ELR (cell line): Measurements from ENCODE around the gene SDCCAG8.

Experiments used
- DNase-seq: peaks from one replicate; pipeline ENCODE4 v3.0.0-alpha.2; 2015; ENCODE audit warnings: low read depth

The SDCCAG8 gene

GRCh38 chr1:243483952-243484351 is 228.1 kb downstream of the SDCCAG8 start:
- DNase-seq, result no peak

DNA sequence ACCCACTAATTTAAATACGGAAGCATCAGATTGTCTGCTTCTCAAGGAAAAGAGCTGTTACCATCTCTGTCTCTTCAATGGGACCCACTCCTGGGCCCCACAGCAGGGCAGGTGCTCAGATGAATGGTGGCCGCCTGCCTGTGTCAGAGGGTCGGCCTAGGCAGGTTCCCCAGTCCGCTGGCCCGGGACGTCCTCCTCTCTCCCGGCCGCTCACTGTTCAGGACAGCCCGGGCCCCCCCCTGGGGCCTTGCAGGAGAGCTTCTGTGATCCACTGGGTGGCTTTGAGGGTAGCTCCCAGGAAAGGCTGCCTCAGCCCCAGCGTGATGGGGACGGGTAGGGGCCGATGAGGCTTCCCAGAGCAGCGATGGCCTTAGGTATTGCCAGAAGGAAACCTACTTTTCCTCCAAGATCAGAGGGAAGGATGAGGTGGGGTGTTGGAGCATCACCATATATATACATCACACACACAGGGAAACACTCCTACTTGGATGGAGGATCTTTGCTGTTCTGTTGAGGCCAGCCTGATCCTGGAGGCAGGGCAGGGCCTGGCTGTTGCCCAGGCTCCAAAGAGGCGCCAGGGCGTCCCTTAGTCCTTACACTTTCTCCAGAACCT is 231.3 kb downstream of the SDCCAG8 start:
- no peak for DNase-seq

GRCh38 chr1:243487649-243488227 is 231.9 kb downstream of the SDCCAG8 start:
- DNase-seq, result no peak

DNA sequence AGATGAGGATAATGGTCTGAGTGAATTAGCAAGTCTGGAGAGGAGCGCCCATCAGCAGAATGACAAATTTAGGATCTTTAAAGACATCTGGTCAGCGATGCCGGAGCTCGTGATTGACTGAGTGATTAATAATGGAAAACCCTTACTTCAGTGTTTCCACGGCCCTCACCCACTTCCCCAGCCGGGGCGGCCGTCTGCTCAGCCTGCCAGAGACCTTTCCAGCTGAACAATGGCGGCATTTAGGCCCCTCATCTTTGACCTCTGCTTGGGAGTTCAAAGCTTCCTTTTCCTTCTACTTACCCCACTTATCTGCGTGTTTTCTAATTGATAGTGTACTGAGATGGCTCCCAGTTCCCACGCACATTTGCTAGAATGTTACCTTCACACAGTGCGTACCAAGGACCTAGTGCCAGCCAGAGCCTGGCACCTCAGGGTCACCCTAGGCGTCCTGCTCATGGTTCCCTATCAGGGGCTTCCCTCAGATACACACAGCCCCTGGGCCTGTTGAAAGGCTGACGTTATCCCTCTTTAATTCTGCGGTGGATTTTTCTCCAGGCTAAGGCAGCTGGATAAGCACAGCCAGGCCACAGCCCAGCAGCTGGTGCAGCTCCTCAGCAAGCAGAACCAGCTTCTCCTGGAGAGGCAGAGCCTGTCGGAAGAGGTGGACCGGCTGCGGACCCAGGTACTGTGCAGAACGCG is 232.8 kb downstream of the SDCCAG8 start:
- no peak for DNase-seq

DNA sequence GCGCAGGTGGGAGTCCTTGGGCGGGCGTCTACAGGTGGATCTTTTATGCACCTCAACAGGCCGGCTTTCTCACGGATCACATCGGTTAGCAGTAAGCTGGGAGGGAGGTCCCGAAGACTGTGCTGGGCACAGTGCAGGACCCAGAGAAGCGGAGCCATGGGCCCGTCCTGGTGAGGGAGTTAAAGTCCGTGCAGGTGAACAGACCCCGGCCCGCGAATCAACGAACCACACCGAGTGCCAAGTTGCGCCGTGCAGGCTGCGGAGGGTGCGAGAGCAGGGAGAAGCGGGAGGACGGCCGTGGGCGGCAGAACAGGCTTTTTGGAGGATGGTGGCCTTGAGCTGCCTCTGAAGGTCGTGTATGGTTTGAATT is 233.3 kb downstream of the SDCCAG8 start:
- no peak for DNase-seq

GRCh38 chr1:243489681-243490546 is 234.1 kb downstream of the SDCCAG8 start:
- no peak for DNase-seq

- DNase-seq, result no peak
These were observed 235.2 kb downstream of the SDCCAG8 start for GRCh38 chr1:243490748-243491686.

DNA sequence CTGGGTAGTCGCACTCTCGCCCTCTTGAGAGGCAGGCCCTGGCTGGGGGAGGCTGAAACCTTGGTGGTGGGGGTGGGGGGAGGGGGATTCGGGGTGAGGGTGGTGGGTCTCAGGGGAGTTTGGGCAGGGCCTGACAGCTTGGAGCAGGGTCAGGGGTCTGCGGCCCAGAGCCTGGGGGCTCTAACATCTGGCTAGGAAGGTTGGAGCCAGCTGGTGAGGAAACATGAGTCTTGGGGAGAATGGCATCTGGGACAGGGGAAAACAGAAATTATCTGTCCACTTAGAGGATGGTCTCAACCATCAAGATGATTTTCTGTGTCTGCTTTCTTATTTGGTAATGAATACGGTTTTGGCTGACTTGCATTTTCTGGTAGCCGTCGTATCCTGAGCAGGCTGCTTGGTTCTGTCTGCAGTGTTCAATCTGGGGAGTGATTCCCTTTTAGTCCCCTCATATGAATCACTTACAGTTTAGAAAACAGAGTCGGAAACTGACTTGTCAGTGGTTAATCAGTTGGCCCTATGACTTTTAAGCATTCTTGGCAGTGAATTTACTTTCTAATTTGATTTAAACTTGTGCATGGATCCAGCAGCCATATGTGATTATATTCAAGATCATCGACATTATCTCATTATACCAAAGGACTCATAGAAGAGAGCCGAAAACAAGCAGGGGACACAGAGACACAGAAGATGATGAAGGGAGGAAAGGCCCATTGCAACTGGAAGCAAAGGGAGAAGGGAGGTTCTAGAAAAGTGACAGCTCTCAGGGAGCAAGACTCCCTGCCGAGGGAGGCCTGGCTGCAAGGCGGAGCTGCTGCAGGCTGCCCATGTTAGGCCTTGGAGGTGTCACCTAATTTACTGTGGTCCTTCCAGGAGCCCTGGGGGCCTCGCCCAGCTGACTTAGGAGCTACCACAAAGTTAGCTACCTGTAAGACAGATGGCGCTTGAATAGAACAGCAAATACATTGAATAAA is 237.6 kb downstream of the SDCCAG8 start:
- DNase-seq, result no peak

DNA sequence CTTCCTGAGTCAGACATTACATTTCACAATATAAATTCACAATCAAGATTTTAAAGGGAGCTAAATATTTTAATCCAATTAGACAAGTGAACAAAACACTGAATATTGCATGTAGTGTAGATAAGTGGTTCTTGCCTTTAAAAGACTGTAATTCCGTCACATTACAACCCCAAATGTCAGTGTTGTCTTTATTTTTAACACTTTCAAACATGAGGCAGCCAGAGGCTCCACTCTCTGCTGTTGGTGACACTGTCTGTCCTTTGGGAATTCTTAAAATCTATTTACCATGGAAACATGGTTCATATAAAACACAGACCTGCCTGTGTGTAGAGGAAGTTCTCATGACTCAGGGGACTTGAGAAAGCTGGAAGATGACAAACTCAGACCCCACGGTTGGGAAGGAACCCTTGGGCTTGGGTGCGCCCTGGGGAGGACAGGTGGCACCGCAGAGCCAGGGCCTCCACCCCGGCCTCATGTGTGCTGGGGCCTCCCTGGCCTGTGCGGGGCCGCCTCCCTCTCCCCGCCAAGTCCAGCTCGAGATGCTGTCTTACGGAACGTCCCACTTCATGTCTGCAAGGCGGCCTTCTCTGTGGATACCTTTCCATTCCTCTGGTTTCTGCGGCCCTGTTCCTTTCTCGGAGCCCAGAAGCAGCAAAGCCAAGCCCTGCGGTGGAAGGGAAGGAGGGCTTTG is 239.0 kb downstream of the SDCCAG8 start:
- no peak for DNase-seq

- no peak for DNase-seq
These were observed 239.8 kb downstream of the SDCCAG8 start for GRCh38 chr1:243495442-243496186.

DNA sequence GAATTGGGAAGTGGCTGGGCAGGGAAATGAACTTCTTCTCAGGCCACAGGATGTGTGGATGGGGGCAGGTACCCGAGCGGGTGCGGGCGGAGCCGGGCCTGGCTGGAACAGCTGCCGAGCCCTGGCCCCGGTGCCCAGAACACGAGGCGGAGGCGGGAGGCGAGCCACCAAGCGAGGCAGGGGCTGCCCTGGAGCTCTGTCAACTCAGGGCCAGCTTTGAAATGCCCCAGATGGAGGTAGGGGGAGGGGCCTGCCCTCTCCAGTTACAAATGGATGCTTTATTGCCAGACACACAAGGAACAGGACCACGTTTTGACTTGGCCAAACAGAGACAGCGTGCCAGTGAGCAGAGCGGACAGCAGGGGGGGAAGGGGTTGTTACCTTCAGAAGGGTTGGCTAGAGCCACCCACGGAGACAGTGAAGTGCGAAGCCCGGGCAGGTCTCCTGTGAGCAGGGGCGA is 240.4 kb downstream of the SDCCAG8 start:
- DNase-seq, result no peak

- no peak for DNase-seq
These were observed 241.0 kb downstream of the SDCCAG8 start for GRCh38 chr1:243496806-243497205.

DNA sequence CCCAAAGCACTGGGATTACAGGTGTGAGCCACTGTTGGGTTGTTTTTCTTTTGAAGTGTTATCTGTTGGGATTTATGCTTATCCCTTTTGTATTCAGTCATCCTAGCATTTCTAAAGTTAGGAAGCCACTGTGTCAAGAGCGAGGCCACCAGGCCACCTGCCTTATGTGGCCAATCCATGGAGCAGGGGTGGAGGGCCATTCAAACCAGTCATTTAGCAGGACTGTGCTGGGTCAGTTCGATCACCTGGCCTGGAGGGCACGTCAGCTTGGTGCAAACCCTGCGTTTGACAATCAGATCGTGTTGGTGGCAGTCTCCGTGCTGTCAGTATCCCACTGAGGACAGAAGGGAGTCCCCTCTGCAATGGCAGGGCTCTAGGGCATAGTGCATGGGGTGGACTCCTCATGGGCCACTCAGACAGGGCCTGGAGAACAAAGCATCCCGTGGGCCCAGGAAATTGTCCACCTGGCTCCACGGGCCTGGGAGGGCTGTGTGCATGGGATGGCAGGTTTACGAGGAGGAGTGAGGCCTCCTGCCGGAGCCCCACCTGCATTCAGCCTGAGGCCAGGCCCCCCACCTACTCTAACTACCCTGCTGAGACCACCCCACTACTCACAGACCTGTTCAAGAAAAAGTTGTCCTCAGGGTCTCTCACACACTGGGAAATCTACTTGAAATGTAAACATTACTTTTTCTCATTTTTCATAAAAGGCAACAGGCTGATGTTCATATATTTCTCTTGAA is 242.3 kb downstream of the SDCCAG8 start:
- no peak for DNase-seq

GRCh38 chr1:243499248-243499647 is 243.4 kb downstream of the SDCCAG8 start:
- DNase-seq, result no peak

DNA sequence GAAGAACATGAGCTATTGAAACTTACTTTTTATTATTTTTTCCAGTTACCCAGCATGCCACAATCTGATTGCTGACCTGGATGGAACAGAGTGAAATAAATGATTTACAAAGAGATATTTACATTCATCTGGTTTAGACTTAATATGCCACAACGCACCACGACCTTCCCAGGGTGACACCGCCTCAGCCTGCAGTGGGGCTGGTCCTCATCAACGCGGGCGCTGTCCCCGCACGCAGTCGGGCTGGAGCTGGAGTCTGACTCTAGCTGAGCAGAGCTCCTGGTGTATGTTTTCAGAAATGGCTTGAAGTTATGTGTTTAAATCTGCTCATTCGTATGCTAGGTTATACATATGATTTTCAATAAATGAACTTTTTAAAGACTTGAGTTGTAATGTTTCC is 243.9 kb downstream of the SDCCAG8 start:
- no peak for DNase-seq

- DNase-seq, result no peak
These were observed 244.7 kb downstream of the SDCCAG8 start for GRCh38 chr1:243500512-243500911.

GRCh38 chr1:243501002-243501401 is 245.2 kb downstream of the SDCCAG8 start:
- DNase-seq, result peak; percentile 86

DNA sequence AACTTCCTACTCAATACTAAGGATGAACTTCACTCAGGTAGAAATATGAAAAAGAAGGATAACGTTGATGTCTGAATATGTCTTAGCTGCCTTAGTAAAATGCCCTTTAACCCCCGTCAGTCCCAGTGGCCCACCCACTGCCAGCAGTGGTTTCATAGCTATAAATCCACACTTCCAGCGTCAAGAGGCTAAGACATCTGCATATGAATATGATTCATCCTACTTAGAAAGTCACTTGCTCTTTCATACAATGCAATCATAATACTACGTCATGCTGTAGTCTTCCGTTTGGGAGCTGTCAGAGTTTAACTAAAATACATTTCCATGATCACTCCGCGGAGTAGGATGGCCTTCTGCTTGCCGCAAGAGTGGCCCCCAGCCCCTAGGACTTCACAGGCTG is 247.3 kb downstream of the SDCCAG8 start:
- no peak for DNase-seq
